ENCODE results near the gene DDX25.

The DDX25 gene

DNA sequence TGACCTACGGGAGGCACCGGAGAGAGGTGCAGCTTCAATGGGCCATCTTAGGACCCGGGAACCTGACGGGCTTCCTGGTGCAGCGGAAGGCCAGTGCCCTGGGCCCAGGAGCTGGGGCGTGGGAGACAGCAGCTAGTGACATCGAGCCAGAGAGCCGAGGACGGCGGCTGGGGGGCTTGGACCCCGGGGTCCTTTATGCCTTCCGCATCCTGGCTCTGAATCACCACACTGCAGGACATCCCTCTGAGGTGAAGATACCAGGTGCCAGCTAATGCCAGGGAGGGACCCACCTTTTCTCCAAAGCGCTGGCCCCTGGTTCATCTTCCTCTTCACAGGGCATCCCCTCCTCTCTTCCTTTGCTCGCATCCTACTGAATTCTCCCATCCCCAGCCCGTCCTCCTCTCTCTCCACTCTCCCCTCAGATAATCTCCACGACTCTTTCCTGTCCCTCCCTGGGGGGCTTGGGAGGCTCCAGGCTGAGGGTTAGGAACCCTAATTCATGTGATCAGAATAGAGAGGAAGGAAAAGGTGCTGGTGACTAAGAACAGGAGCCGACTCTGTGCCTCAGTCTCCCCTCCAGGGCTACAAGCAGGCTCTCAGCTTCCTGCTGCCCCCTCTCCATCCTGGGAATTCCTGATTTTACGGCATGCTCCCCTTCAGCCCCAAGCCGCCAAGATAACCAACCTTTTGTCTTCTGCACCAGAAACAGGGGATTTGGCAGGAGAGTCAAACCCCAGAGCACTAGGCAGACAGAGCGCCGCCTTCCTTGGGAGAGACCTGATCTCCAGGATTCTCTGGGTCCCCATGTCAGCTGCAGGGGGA, 50.0 kb downstream of the DDX25 start:
- ChIA-PET CTCF (no interaction called here), POLR2A (no interaction called here)
- TF ChIP-seq FOXA1 (IDR thresholded peaks at IDR 0.05) = no peak
- TF ChIP-seq, protein P1, sequence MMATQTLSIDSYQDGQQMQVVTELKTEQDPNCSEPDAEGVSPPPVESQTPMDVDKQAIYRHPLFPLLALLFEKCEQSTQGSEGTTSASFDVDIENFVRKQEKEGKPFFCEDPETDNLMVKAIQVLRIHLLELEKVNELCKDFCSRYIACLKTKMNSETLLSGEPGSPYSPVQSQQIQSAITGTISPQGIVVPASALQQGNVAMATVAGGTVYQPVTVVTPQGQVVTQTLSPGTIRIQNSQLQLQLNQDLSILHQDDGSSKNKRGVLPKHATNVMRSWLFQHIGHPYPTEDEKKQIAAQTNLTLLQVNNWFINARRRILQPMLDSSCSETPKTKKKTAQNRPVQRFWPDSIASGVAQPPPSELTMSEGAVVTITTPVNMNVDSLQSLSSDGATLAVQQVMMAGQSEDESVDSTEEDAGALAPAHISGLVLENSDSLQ (IDR thresholded peaks at IDR 0.05) = no peak
- TF ChIP-seq NFRKB (IDR thresholded peaks at IDR 0.05) = no peak
- no peak for TF ChIP-seq ZNF384 (IDR thresholded peaks at IDR 0.05)
- no peak for TF ChIP-seq FOXK2 (IDR thresholded peaks at IDR 0.05)
- no peak for TF ChIP-seq CTBP1 (IDR thresholded peaks at IDR 0.05; ENCODE audit: borderline replicate concordance)
- no peak for TF ChIP-seq ARNT (IDR thresholded peaks at IDR 0.05)
- no peak for TF ChIP-seq FOXM1 (IDR thresholded peaks at IDR 0.05; ENCODE audit: borderline replicate concordance)
- no peak for TF ChIP-seq L3MBTL2 (conservative IDR thresholded peaks at IDR 0.05)
- TF ChIP-seq HDGF (IDR thresholded peaks at IDR 0.05; ENCODE audit: borderline replicate concordance) = no peak
- TF ChIP-seq SUZ12 (IDR thresholded peaks at IDR 0.05) = no peak
- no peak for TF ChIP-seq SP1 (IDR thresholded peaks at IDR 0.05)
- no peak for TF ChIP-seq LEF1 (IDR thresholded peaks at IDR 0.05; ENCODE audit: borderline replicate concordance)
- no peak for TF ChIP-seq BHLHE40 (IDR thresholded peaks at IDR 0.05; ENCODE audit: borderline replicate concordance)
- no peak for TF ChIP-seq ELF4 (IDR thresholded peaks at IDR 0.05)
- TF ChIP-seq TARDBP (IDR thresholded peaks at IDR 0.05) = no peak
- DNase-seq (ENCODE audit: extremely low spot score) = no peak

DNA sequence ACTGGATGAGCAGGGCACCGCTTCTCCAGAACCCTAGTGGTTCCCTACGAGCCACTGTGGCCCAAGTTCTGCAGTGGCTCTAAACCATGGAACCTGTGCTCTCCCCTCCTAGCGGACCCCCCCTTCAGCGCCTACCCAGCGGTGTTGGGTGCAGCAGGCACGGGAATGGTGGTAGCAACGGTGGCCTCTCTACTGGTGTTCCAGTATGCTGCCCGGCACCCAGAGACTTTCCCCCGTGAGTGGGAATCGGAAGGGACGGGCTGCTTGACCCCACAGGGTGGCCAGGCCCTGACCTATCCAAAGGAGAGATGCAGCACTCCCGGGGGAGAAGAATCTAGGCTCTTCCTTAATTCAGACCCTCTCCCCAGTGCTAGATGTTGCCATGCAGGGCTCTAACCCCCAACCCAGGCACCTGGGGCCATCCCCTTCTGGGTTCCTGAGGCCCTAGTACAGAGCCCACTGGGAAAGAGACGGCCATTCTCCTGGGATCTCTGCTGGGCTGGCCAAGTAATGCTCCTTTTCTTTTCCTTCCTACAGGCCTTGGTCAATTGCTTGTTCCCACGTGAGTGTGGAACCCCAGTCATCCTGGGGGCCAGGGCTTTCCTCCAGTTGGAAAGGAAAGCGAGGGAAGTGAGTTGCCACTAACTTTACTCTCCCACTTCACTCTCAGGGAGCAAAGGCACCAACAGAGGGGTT, 50.8 kb downstream of the DDX25 start:
- ChIA-PET POLR2A (no interaction called here), CTCF (no interaction called here)
- DNase-seq (ENCODE audit: extremely low spot score) = no peak
- no peak for TF ChIP-seq SUZ12 (IDR thresholded peaks at IDR 0.05)
- TF ChIP-seq FOXA1 (IDR thresholded peaks at IDR 0.05) = no peak
- no peak for TF ChIP-seq TARDBP (IDR thresholded peaks at IDR 0.05)
- no peak for TF ChIP-seq ZNF384 (IDR thresholded peaks at IDR 0.05)
- TF ChIP-seq, protein P1 (IDR thresholded peaks at IDR 0.05) = no peak
- TF ChIP-seq BHLHE40 (IDR thresholded peaks at IDR 0.05; ENCODE audit: borderline replicate concordance) = no peak
- TF ChIP-seq SP1 (IDR thresholded peaks at IDR 0.05) = no peak

DNA sequence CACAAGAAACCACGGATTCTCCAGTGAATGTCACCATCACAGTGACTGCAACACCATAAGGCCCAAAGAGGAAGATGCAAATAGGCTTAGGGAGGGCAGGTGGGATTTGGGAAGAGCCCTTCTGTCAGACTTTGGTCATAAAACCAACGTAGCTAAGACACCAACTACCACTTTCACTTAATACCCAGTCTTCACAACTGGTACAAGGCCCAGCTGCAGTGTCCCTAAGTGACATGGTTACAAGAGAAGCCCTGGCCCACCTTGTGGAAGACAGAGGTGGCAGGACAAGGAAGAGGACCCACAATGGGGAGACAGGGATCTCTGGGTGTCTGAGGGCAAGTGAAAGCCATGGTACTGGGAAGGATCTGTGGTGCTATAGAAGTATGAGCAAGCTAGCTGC, 51.5 kb downstream of the DDX25 start:
- CTCF ChIA-PET = no interaction called here
- no peak for DNase-seq (ENCODE audit: extremely low spot score)
- POLR2A ChIA-PET = no interaction called here
- TF ChIP-seq BHLHE40 (IDR thresholded peaks at IDR 0.05; ENCODE audit: borderline replicate concordance) (no peak), ARNT (IDR thresholded peaks at IDR 0.05) (no peak), CTBP1 (IDR thresholded peaks at IDR 0.05; ENCODE audit: borderline replicate concordance) (no peak), FOXM1 (IDR thresholded peaks at IDR 0.05; ENCODE audit: borderline replicate concordance) (no peak), FOXK2 (IDR thresholded peaks at IDR 0.05) (no peak), L3MBTL2 (conservative IDR thresholded peaks at IDR 0.05) (no peak), ELF4 (IDR thresholded peaks at IDR 0.05) (no peak), NFRKB (IDR thresholded peaks at IDR 0.05) (no peak), TARDBP (IDR thresholded peaks at IDR 0.05) (no peak), ZNF384 (IDR thresholded peaks at IDR 0.05) (no peak), SP1 (IDR thresholded peaks at IDR 0.05) (no peak)
- TF ChIP-seq, protein P1 (IDR thresholded peaks at IDR 0.05) = no peak

DNA sequence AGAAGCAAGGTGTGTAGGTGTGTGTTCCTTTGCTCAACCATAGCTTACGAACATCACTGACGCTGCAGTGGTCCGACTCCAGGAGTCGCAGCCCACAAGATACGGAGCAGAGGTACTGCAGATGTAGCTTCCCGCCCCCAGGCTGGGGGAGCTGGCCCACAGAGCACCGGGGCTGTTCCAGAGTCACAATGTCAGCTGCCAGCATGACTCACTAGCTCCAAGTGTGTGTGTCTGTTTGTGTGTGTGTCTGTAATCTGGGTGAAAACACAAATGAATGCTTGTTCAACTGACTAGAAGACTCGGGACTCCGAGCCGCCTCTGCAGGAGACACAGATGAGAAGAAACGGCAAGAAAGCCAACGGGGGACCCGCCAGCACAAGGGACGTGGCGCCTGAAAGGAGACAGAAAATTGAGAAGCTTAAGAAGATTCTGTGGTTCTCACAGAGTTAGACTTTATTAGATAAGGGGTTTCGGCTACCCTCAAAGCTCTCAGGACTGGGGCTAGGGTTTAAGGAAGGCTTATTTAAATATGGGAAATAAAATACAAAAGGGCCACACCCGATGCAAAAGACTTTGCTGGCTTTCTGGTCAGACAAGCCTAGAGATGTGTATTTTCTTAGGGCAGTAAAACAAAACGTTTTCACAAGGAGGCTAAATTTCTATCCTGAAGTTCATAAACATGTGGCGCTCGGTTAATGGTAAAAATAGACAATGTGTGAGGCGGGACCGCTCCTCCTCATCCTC, 52.3 kb downstream of the DDX25 start:
- POLR2A ChIA-PET = no interaction called here
- no peak for DNase-seq (ENCODE audit: extremely low spot score)
- no peak for TF ChIP-seq ARNT (IDR thresholded peaks at IDR 0.05)
- TF ChIP-seq FOXM1 (IDR thresholded peaks at IDR 0.05; ENCODE audit: borderline replicate concordance) = no peak
- no peak for TF ChIP-seq HDGF (IDR thresholded peaks at IDR 0.05; ENCODE audit: borderline replicate concordance)
- TF ChIP-seq NFRKB (IDR thresholded peaks at IDR 0.05) = no peak
- TF ChIP-seq CTBP1 (IDR thresholded peaks at IDR 0.05; ENCODE audit: borderline replicate concordance) = no peak
- no peak for TF ChIP-seq SP1 (IDR thresholded peaks at IDR 0.05)
- TF ChIP-seq, protein P1 (IDR thresholded peaks at IDR 0.05) = no peak
- no peak for TF ChIP-seq FOXK2 (IDR thresholded peaks at IDR 0.05)
- no peak for TF ChIP-seq LEF1 (IDR thresholded peaks at IDR 0.05; ENCODE audit: borderline replicate concordance)
- no peak for TF ChIP-seq FOXA1 (IDR thresholded peaks at IDR 0.05)
- TF ChIP-seq TARDBP (IDR thresholded peaks at IDR 0.05) = no peak
- TF ChIP-seq SUZ12 (IDR thresholded peaks at IDR 0.05) = no peak
- TF ChIP-seq ZNF384 (IDR thresholded peaks at IDR 0.05) = no peak
- no peak for TF ChIP-seq BHLHE40 (IDR thresholded peaks at IDR 0.05; ENCODE audit: borderline replicate concordance)
- no peak for TF ChIP-seq ELF4 (IDR thresholded peaks at IDR 0.05)
- no peak for TF ChIP-seq L3MBTL2 (conservative IDR thresholded peaks at IDR 0.05)
- CTCF ChIA-PET = interaction anchor here (0.6 kb wide), 1 partner anchor 181 kb away, joined by 4 read pairs; no protein-coding TSS in a partner anchor

Data from HEK293T (cell line).